Heart left ventricle (tissue), 13 donors: ENCODE measurements around the gene ATP13A4.

Experiments used
- POLR2A ChIP-seq, 2 donors: fragments of 450-650 bp; IDR thresholded peaks; one replicate each; pipeline ENCODE4 v1.6.1; 2017; ENCODE audit warnings: antibody characterized with exemption in 2 of 2, mild to moderate bottlenecking in 2 of 2, moderate library complexity in 2 of 2
- TF ChIP-seq, protein P1 (sequence below), 12 donors: fragments of 200-600 bp; sonication (generic) in 4 of 12; IDR thresholded peaks; one replicate each; pipeline versions ENCODE4 v1.5.0 to v1.8.0; 2018 to 2022; ENCODE audit warnings: antibody characterized with exemption in 12 of 12, mild to moderate bottlenecking in 5 of 12
- donor health status: ischemic (EF 13 %, LVEDD 7.1; RV severe dilation, severe dysfunction).
- donor health status: DM: no; HTN: yes; CAD: no.
- donor health status: DM: no; HTN: no; CAD: no.
- donor health status: ischemic (EF 25% LVEDD 6.9; RV normal size, moderate dysfunction).
- donor health status: ischemic (EF 25% LVEDD 5.7; RV mildly dilated, moderate dysfunction).
- donor health status: ischemic (EF 35%, LVEDD 5.7; RV mildly dilated, moderate dysfunction).
- donor health status: nonischemic (EF 11% LVEDD 7.7; RV severe dilation, severe dysfunction).
- donor health status: DM: yes; HTN: yes; CAD: no.
- donor health status: PGD.
- donor health status: ischemic (EF 29% LVEDD 5.4; RV normal size, mild dysfunction).
- donor health status: nonischemic (EF 23%, LVEDD 6.1; RV moderate dilation, normal function).

GRCh38 chr3:193574488-193575070, 19.9 kb upstream of the ATP13A4 start:
- TF ChIP-seq, protein P1, sequence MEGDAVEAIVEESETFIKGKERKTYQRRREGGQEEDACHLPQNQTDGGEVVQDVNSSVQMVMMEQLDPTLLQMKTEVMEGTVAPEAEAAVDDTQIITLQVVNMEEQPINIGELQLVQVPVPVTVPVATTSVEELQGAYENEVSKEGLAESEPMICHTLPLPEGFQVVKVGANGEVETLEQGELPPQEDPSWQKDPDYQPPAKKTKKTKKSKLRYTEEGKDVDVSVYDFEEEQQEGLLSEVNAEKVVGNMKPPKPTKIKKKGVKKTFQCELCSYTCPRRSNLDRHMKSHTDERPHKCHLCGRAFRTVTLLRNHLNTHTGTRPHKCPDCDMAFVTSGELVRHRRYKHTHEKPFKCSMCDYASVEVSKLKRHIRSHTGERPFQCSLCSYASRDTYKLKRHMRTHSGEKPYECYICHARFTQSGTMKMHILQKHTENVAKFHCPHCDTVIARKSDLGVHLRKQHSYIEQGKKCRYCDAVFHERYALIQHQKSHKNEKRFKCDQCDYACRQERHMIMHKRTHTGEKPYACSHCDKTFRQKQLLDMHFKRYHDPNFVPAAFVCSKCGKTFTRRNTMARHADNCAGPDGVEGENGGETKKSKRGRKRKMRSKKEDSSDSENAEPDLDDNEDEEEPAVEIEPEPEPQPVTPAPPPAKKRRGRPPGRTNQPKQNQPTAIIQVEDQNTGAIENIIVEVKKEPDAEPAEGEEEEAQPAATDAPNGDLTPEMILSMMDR (IDR thresholded peaks at IDR 0.05) = no peak
- no peak for TF ChIP-seq POLR2A (IDR thresholded peaks at IDR 0.05)
